Measurements from ENCODE around the gene NGF. TPM values are rescaled to one million over a fixed set of nuclear protein-coding genes. Genes with fewer than 3 reads are reported as not detected.
A peak's percentile ranks its signal among the peaks of the same experiment; 100 is the strongest.

Gene NGF
- total and polyA plus RNA-seq, 12 donors, result 0.55 to 6.9 (median 1.5) TPM

DNA sequence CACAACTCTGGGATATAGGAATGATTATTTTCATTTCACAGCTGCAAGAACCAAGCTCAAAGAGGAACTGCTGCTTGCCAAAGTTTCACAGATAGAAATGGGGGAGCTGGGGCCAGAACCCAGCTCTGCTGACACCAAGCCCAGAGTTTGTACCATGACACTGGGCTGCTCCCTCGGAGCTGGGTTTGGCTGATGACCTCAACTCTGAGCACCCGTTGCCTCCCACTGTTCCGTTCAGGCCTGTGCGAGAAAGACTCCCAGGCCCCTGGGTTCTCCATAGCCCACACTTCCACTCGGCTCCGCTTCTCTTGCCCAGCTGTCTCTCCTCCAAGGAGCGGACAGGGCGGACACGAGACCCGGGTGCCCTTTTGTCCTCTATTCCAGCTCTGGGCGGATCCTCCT, 55.2 kb downstream of the NGF start:
- no peaks in the 10 kb centered on the region for H3K36me3 ChIP-seq (replicated peaks in 1 of 2)
- peak in 6 of 7 donors; percentile 48 to 80 (median 62) for DNase-seq
- H3K4me1 ChIP-seq (replicated peaks in 1 of 2), result no peaks in the 10 kb centered on the region
- H3K27me3 ChIP-seq, result no peaks in the 10 kb centered on the region
- H3K9me3 ChIP-seq (replicated peaks in 1 of 3), result no peaks in the 10 kb centered on the region
- TF ChIP-seq POLR2A (IDR thresholded peaks at IDR 0.05), result no peak
- TF ChIP-seq, protein P1, sequence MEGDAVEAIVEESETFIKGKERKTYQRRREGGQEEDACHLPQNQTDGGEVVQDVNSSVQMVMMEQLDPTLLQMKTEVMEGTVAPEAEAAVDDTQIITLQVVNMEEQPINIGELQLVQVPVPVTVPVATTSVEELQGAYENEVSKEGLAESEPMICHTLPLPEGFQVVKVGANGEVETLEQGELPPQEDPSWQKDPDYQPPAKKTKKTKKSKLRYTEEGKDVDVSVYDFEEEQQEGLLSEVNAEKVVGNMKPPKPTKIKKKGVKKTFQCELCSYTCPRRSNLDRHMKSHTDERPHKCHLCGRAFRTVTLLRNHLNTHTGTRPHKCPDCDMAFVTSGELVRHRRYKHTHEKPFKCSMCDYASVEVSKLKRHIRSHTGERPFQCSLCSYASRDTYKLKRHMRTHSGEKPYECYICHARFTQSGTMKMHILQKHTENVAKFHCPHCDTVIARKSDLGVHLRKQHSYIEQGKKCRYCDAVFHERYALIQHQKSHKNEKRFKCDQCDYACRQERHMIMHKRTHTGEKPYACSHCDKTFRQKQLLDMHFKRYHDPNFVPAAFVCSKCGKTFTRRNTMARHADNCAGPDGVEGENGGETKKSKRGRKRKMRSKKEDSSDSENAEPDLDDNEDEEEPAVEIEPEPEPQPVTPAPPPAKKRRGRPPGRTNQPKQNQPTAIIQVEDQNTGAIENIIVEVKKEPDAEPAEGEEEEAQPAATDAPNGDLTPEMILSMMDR (IDR thresholded peaks at IDR 0.05), result no peak
- no peak overlapping the region for H3K4me3 ChIP-seq
- intact Hi-C loops (cut with DNase I), result no loop called here
- H3K27ac ChIP-seq, result peak overlapping the region in 3 of 5 donors; percentile 72 to 94 (median 83)
- 65 to 77% (median 69%) methylated on average over 7 to 11 of the region's 11 CpGs for WGBS, 4 donors

DNA sequence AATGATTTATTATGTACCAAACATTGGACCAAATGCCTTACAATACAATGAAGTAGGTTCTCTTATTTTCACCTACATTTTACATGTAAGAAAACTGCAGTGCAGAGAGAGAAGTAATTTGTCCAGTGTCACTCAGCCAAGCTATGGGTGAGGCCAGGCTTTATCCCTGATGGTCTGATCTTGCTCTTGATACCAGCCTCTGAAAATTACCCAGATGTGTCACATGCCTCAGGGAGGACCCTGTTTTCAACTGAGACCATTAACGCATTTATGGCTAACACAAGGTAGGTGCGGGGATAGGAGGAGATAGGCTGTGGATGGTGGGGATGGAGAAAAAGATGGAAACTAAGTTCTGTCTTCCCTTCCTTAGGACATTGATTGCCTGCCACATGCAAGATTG, 56.9 kb downstream of the NGF start:
- WGBS, 4 donors, result 74 to 94% (median 89%) methylated on average over 2 of the region's 2 CpGs
- no peak overlapping the region for H3K4me3 ChIP-seq
- no peak for DNase-seq
- H3K36me3 ChIP-seq (replicated peaks in 1 of 2), result no peaks in the 10 kb centered on the region
- H3K9me3 ChIP-seq (replicated peaks in 1 of 3), result no peaks in the 10 kb centered on the region
- TF ChIP-seq, protein P1 (IDR thresholded peaks at IDR 0.05), result no peak
- TF ChIP-seq POLR2A (IDR thresholded peaks at IDR 0.05), result no peak
- H3K27me3 ChIP-seq, result no peaks in the 10 kb centered on the region
- H3K27ac ChIP-seq, result no peak overlapping the region
- no peaks in the 10 kb centered on the region for H3K4me1 ChIP-seq (replicated peaks in 1 of 2)
- intact Hi-C loops (cut with DNase I), result no loop called here

DNA sequence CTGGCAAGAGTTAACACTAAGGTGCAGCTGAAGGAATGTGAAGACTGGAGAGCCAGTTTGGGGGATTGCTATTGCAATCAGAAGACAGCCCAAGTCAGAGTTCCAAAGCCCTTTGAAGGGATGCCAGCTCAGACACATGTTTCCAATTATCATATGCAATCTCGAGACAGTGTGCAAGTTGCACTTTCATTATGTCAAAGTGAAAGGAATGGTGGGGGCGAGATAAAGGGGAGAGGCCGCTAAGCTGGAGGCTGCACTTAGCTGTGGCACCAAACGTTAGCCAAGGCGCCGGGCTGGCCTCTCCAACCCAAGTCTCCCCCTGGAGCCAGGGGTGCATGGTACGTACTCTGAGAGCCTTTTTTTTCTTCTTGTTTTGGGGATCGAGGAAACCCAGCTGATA, 58.0 kb downstream of the NGF start:
- H3K4me3 ChIP-seq, result no peak overlapping the region
- TF ChIP-seq, protein P1 (IDR thresholded peaks at IDR 0.05), result no peak
- no peak for TF ChIP-seq POLR2A (IDR thresholded peaks at IDR 0.05)
- no peaks in the 10 kb centered on the region for H3K4me1 ChIP-seq (replicated peaks in 1 of 2)
- no peak overlapping the region for H3K27ac ChIP-seq
- WGBS, 4 donors, result 64 to 74% (median 71%) methylated on average over 8 of the region's 8 CpGs
- H3K9me3 ChIP-seq (replicated peaks in 1 of 3), result no peaks in the 10 kb centered on the region
- no peaks in the 10 kb centered on the region for H3K27me3 ChIP-seq
- DNase-seq, result no peak
- no peaks in the 10 kb centered on the region for H3K36me3 ChIP-seq (replicated peaks in 1 of 2)
- intact Hi-C loops (cut with DNase I), result no loop called here

DNA sequence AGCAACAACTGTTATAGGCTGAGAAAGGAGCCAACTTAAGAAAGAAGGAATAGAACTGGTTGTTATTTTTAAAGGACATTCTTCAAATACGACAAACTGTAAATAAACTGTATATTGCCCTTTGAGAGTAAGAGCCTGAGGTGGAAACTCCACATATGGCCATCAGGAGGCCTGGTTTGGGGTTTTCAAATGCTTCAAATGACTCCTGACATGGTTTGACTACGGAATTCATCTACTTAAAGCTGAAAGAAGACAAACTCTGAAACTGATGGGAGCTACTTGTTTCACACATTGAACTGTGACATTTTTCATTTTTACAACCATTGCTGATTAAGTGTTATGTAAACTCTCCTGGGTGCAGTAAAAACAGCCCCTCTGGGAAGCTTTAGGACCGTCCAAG, 59.8 kb downstream of the NGF start:
- Histone ChIP-seq H3K36me3 (replicated peaks in 1 of 2) (no peaks in the 10 kb centered on the region), H3K9me3 (replicated peaks in 1 of 3) (no peaks in the 10 kb centered on the region), H3K27me3 (no peaks in the 10 kb centered on the region), H3K4me3 (no peak overlapping the region), H3K27ac (no peak overlapping the region), H3K4me1 (replicated peaks in 1 of 2) (no peaks in the 10 kb centered on the region)
- TF ChIP-seq, protein P1 (IDR thresholded peaks at IDR 0.05), result no peak
- no peak for TF ChIP-seq POLR2A (IDR thresholded peaks at IDR 0.05)
- DNase-seq, result no peak
- intact Hi-C loops (cut with DNase I), result no loop called here
- WGBS, 4 donors, result 60 to 65% (median 64%) methylated on average over 3 of the region's 3 CpGs

All from adrenal gland (tissue), 12 donors.